Activated CD8-positive, alpha-beta memory T cell treated with anti-CD3 and anti-CD28 coated beads, Interleukin-2, amount 50 U/mL, for 4 hours (primary cell): ENCODE results near the gene HAGHL.
A peak's percentile ranks its signal among the peaks of the same experiment; 100 is the strongest.
"Not testable (repeated sequence)": the region's sequence is repeated elsewhere in the genome, so short reads cannot be mapped to it uniquely, and the experiment has no call there.

ENCODE experiments used
- DNase-seq: peaks from one replicate; pipeline ENCODE4 v3.0.0-alpha.2; 2020

Gene HAGHL

DNA sequence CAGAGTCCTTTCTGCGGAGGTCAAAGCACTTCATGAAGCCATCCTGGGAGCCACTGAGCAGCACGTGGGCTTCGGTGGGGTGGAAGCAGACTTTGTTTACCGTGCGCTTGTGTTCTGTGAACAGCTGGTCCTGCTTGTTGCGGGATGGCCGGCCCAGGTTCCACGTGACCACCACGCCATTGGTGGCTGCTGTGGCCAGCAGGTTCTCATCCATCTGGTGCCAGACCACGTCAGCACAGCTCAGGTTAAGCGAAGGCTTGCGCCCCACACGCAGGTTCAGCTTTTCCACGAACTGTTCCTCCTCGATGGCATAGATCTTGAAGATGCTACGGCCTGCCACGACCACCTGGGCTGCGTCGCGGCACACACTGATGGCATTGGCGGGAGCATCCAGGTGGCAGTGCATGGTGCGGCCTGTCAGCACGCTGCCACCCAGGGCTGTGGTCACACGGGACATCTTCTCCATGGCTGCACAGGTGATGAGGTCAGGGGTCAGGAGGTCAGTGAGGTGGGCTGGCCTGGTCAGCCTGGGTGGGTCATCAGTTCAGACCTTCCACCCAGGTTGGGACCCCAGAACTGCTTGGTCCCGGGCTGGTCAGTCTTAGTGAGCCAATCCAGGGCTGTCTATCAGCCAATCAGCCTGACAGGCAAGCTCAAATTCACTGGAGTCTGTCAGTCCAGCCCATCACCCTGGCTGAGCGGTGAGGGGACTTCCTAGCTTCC is 37.6 kb upstream of the HAGHL start:
- DNase-seq, result no peak

DNA sequence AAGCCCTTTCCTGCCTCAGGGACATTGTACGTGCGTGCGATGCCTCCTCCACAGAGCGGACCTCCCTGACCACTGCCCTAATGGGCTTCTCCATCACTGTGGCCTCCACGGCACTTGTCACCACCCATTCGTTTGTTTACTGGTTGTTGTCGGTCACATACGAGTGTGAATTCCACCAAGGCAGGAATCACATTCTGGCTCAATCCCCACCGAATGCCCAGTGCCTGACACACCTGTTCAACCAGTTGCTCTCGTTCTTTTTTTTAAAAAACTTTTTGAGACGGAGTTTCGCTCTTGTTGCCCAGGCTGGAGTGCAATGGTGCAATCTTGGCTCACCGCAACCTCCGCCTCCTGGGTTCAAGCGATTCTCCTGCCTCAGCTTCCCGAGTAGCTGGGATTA is 35.7 kb upstream of the HAGHL start:
- not testable (repeated sequence) for DNase-seq

GRCh38 chr16:692356-693108 is 34.4 kb upstream of the HAGHL start:
- no peak for DNase-seq

DNA sequence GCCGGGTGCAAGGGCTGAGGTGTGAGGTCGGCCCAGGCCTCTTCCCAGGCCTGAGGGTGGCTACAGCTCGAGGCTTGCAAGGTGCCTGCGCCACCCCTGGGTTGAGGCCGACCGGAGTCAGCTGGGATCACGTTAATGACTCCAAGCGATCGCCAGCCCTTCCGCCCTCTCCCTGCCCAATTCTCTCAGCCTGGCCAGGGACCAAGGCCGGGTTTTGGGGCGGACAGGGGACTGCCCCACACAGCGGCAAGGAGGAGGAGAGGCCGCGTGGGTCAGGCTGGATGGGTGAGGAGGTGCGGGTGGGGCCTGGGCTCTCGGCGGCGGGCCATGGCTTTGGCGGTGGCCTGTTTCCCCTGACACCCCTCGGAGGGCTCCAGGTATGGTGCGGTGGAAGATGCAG is 33.5 kb upstream of the HAGHL start:
- no peak for DNase-seq

GRCh38 chr16:693766-694165 is 33.1 kb upstream of the HAGHL start:
- DNase-seq, result peak; percentile 64

DNA sequence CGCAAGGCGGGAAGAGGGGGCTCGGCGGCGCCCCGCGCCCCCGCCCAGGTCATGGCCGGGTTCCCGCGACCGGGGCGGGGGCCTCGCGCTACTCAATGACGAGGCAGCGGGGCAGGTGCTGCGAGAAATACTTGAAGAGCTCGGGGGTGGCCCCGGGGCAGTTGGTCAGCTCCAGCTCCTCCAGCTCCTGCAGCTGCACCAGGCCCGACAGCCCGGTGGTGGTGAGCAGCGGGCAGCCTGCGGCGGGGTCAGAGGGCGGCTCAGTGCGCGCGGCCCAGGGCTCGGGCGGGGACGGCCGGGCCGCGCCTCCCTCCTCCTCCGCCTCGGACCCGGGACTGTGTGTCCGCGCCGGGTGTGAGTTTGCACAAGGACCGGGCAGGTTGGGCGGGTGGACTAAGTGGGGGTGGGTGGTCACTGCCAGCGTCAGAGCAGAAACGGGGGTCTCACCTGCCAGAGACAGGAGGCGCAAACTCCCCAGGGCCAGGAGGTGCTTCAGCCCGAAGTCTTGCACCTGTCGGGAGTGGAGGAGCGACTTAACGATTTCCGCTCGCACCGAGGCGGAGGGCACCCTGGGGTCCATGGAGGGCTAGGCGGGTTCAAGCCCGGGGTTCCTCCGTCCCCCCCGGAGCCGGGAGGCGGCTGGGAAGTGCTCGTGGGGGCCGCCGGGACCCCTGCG is 32.6 kb upstream of the HAGHL start:
- DNase-seq, result no peak

GRCh38 chr16:694863-695354 is 32.0 kb upstream of the HAGHL start:
- no peak for DNase-seq

DNA sequence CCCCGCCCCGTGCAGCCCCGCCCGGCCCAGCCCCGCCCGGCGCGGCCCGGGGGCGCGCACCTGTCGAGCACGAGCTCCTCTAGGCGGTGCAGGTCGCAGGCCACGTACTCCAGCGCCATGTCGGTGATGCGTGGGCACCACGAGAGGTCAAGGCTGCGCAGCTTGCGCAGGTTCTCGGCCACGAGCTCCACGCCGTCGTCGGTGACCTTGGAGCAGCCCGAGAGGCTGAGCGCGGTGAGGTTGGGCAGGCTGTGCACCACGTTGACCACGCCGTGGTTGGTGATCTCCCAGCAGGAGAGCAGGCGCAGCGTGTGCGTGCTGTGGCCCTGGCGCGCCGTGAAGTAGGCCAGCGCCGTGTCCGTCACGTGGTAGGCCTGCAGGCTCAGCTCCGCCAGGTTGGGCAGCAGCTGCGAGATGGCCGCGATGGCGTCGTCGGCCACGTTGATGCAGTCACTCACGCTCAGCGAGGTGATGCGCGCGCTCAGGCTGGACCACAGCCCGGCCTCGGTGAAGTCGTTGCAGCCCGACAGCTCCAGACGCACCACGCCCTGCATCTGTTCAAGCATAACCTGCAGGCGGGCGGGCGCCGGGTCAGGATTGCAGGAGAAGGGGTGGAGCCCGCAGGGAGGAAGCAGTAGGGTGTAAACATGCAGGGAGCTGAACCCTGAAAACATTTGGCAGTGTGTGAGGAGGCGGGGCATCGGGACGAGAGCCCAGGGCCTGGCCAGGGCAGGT is 31.4 kb upstream of the HAGHL start:
- DNase-seq, result peak; percentile 70

DNA sequence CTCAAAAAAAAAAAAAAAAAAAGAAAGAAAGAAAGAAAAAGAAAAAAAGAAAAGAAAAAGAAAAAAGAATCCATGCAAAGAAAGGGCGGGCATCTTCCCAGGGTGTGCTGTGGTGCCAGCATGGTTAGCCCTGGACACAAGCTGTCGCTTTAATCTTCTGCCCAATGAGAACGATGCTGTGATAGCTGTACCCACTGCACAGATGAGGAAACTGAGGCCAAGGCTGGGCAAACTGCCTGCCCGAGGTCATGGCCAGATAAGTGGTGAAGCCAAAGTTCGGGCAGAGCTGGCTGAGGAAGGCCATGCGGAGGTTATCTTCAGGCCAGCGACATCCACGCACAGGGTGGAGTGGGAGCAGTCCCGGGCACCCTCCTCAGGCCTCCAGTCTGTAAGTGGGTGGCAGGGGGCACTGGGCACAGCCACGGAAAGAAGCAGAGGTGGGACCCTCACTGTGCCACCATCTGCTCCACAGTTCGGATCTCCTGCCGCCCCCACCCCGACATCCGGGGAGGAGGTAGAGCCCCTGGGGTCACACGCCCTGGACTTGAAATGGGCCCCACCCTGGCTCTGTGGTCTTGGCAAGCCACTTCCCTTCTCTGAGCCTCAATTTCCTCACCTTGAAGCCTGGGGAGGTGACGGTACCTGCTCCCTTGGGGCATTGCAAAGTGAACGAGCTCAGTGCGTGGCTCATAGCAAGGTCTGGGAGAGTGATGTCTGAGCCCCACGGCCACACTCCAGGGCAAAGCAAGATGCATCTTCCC is 27.8 kb upstream of the HAGHL start:
- DNase-seq, result no peak

- peak; percentile 60 for DNase-seq
Measured at GRCh38 chr16:700684-701584, 26.0 kb upstream of the HAGHL start.

- DNase-seq, result no peak
Measured at GRCh38 chr16:702341-702740, 24.6 kb upstream of the HAGHL start.

- no peak for DNase-seq
Measured at GRCh38 chr16:703406-703805, 23.5 kb upstream of the HAGHL start.

- no peak for DNase-seq
Measured at GRCh38 chr16:704047-704446, 22.9 kb upstream of the HAGHL start.

DNA sequence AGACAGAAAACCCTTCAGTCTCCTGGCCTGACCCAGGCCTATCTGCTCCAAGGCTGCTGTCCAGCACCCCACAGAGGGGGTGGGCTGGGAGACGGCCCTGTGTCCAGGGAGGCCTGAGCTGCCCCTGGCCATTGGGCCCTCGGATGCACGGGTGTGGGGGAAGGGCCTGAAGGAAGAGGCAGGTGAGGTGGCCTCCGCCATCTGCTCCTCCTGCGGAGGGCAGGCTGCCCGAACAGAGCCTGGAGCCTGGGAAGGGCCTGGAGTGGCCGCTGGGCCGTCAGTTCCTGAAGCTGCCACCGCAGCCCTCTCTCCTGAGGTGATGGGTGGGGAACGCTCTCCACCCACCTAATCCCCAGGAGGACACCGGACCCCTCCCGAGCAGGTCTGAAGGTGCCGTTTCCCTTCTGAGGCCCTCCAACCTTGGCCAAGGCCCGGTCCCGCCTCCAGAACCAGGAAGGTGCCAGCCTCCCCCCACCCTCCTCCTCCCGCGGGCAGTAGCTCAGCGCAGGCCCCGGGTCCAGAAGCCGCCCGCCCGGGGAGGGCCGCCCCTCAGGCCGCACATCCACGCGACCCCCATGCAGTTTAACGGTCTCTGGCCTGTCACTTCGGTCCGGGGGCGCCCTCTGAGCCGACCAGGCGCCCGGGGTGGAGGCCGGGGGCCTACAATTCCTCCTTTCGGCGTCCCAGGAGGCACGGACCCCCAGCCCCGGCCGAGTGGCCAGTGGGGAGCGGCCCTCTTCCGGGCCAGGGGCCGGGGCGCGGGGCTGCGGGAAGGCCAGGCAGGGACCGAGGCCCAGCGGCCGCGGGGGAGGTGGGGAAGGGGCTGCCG is 22.1 kb upstream of the HAGHL start:
- DNase-seq, result no peak

DNA sequence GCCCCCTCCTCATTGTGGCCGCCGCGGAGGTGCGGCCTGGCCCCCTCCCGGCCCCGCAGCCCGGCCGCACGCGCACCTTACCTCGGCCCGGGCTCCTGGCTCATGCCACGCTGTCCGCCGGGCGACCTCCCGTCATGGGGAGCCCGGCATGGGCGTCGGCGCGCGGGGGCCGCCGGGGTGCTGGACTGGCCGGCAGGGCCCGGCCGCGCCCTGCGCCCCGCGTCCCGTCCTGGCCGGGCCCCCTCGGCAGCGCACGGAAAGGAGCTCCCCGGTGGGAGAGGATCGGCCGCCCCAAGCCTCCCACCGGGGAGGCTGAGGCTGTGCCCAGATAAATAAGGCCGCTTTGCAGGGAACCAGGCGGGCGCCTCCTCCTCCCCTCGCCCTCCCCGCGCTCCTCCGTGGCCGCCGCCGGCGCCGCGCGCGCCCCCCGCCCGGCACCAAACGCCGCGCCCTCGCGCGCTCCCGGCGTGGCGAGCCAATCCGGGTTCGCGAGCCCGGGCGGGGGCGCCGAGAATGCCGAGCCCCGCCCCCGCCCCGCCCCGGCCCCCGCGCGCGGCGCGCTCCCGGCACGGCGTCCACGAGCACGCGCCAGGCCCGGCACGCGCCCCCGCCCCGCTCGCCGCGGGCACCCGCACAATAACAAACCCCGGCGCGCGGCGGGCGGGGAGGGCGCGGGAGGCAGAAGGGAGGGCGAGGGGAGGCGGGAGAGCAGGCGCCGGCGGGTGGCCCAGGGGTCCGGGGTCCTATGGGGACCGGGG is 21.3 kb upstream of the HAGHL start, which contains the start of gene FBXL16:
Gene FBXL16, minus strand, starts transcription at position 371 of the 758 bp plus-strand sequence. CDS start 8,396 bp downstream, outside the sequence.
- DNase-seq, result no peak

DNA sequence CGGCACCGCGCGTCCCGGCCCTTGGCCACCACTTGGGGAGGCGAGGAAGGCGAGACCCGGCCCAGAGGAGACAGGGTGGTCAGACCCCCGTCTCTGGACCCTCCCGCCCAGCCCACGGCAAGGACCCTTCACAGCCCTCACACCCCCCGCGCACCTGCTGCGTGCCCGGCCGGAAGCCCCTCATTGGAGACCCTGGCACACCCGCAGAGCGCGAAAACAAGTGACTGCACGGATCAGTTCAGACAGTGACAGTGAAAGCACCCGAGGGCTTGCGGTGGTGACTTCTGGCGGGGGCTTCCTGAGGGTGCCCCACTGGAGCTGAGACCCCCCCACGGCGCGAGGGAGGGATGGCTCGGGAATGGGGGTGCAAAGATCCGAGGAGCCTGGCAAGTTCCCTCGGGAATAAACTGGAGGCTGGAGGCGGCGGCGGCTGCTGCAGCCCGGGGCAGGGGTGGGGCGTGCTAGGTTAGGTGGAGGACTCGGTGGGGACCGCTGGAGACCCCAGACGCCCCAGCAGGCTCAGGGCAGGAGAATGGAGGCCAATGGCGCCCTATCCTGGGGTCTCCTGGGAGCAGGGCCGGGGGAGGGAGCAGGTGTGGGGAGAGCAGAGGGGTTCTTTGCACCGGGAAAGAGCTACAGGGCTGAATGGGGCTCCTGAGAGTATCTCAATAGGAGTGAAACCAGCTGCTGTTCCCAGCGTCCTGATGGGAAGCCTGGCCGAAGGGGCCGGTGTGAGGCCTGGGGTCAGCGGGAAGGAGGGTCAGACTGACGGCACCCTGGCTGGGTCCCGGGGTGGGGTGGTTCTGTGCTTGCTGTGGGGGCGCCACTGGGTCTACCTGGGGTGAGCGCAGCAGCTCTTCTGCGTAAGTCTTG is 20.5 kb upstream of the HAGHL start:
- no peak for DNase-seq

DNA sequence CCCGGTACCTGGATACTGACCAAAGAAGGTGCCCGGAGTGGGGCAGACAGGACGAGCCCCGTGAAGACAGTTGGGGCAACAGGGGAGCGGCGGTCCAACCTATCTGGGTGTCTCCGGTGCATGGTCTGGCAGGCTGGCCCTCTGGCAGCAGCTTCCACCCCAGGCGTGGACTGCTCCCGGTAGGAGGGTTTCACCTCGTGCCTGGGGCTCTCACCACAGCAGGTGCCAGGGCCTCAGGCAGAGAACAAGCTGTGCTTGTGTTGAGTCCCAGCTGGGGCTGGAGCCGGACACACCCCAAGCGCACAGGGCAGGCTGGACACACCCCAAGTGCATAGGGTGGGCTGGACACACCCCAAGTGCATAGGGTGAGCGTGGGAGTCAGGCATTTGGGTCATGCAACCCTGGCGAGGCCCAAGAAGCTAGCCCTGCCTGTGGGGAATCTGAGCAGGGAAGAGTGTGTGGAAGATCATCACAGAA is 19.8 kb upstream of the HAGHL start:
- no peak for DNase-seq

DNA sequence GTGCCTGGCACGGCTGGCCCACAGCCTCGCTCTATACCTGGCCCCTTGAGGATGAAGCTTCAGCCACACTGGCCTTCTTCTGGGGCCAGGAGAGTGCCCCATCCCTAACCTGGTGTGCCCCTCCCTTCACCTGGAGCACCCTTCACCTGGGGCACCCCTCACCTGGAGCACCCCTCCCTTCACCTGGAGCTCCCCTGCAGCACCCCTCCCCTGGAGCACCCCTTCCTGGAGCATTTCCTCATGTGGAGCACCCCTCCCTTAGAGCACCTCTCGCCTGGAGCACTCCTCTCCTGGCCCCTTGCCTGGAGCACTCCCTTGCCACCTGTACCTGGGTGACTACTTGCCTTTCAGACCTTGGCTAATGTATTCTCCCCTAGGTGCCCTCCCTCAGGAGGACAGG is 18.9 kb upstream of the HAGHL start:
- no peak for DNase-seq
